Suprapubic skin (tissue), 4 donors: Measurements from ENCODE around the gene FAF2. TPM values are rescaled to one million over a fixed set of nuclear protein-coding genes. Genes with fewer than 3 reads are reported as not detected.

Experiments
- DNase-seq, 2 donors: peaks; one replicate each; pipeline ENCODE4 v3.0.0-alpha.2; 2019; ENCODE audit warnings: low spot score in 2 of 2
- H3K27ac ChIP-seq: fragments of 200-600 bp; sonication (generic); one replicate; pipeline ENCODE4 v1.5.1; 2019
- H3K27me3 ChIP-seq: fragments of 200-600 bp; sonication (generic); one replicate; pipeline ENCODE4 v1.5.1; 2019
- H3K36me3 ChIP-seq: fragments of 200-600 bp; sonication (generic); one replicate; pipeline ENCODE4 v1.5.1; 2019
- H3K4me1 ChIP-seq: fragments of 200-600 bp; sonication (generic); one replicate; pipeline ENCODE4 v1.5.1; 2019
- H3K4me3 ChIP-seq: fragments of 200-600 bp; sonication (generic); one replicate; pipeline ENCODE4 v1.5.1; 2019; ENCODE audit warnings: mild to moderate bottlenecking
- H3K9me3 ChIP-seq: fragments of 200-600 bp; sonication (generic); one replicate; pipeline ENCODE4 v1.5.1; 2019
- EP300 ChIP-seq: sonication (generic); formaldehyde crosslinking; IDR thresholded peaks from one replicate; pipeline ENCODE4 v1.6.1; 2017; ENCODE audit warnings: antibody characterized with exemption
- POLR2A ChIP-seq, 2 donors: fragments of 450-650 bp; IDR thresholded peaks; one replicate each; pipeline ENCODE4 v1.6.1; 2017; ENCODE audit warnings: antibody characterized with exemption in 2 of 2, mild to moderate bottlenecking in 2 of 2, moderate library complexity in 2 of 2
- POLR2AphosphoS5 ChIP-seq, 3 donors: sonication (generic); formaldehyde crosslinking; IDR thresholded peaks; one replicate each; pipeline ENCODE4 v1.6.1; 2017; ENCODE audit warnings: antibody characterized with exemption in 3 of 3
- WGBS: methylation state at CpG from one replicate; pipeline ENCODE4 v1.1.5; 2018; 5-methylcytosine and 5-hydroxymethylcytosine counted together
- total RNA-seq, 4 donors: library from RNA; depleted of rRNA; stranded (reverse); fragments of >200 nt; gene quantifications; one replicate each; pipeline ENCODE4 v1.1.0, GENCODE V29; 2016
- TF ChIP-seq, protein P1 (sequence below), 2 donors: fragments of 200-600 bp in 1 of 2; fragments of 450-650 bp in 1 of 2; sonication (generic) in 1 of 2; IDR thresholded peaks; one replicate each; pipeline ENCODE4 v1.5.1; 2016 to 2019; ENCODE audit warnings: antibody characterized with exemption in 2 of 2, mild to moderate bottlenecking in 1 of 2, moderate library complexity in 1 of 2

FAF2 gene
- total RNA-seq, 4 donors from 2014 or later: 28.8 to 41.9 (median 37.1) TPM

DNA sequence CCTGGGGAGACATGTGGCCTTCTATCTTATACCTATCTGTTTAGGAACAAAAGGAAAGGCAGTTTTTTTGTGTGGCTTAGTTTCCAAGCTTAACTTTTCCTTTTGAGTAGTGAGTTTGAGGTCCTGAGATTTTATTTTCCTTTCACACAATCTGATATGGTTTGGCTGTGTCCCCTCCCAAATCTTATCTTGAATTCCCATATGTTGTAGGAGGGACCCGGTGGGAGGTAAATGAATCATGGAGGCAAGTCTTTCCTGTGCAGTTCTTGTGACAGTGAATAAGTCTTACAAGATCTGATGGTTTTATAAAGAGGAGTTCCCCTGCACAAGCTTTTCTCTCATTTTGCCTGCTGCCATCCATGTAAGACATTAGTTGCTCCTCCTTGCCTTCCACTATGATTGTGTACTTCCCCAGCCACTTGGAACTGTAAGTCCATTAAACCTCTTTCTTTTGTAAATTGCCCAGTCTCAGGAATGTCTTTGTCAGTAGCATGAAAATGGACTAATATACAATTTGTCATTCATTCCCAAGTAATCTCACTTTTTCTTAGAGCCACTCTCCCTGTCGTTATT, 27.1 kb upstream of the FAF2 start:
- H3K4me1 ChIP-seq: peaks cover 6% of the 10 kb centered on the region
- H3K27ac ChIP-seq: no peak overlapping the region
- no peaks in the 10 kb centered on the region for H3K36me3 ChIP-seq
- H3K9me3 ChIP-seq: no peaks in the 10 kb centered on the region
- TF ChIP-seq POLR2A (IDR thresholded peaks at IDR 0.05): no peak
- TF ChIP-seq POLR2AphosphoS5 (IDR thresholded peaks at IDR 0.05): no peak
- TF ChIP-seq, protein P1, sequence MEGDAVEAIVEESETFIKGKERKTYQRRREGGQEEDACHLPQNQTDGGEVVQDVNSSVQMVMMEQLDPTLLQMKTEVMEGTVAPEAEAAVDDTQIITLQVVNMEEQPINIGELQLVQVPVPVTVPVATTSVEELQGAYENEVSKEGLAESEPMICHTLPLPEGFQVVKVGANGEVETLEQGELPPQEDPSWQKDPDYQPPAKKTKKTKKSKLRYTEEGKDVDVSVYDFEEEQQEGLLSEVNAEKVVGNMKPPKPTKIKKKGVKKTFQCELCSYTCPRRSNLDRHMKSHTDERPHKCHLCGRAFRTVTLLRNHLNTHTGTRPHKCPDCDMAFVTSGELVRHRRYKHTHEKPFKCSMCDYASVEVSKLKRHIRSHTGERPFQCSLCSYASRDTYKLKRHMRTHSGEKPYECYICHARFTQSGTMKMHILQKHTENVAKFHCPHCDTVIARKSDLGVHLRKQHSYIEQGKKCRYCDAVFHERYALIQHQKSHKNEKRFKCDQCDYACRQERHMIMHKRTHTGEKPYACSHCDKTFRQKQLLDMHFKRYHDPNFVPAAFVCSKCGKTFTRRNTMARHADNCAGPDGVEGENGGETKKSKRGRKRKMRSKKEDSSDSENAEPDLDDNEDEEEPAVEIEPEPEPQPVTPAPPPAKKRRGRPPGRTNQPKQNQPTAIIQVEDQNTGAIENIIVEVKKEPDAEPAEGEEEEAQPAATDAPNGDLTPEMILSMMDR (IDR thresholded peaks at IDR 0.05): no peak
- TF ChIP-seq EP300: no peak
- no peak overlapping the region for H3K4me3 ChIP-seq
- no peak for DNase-seq
- 73% methylated on average over 2 of the region's 2 CpGs for WGBS
- no peaks in the 10 kb centered on the region for H3K27me3 ChIP-seq

DNA sequence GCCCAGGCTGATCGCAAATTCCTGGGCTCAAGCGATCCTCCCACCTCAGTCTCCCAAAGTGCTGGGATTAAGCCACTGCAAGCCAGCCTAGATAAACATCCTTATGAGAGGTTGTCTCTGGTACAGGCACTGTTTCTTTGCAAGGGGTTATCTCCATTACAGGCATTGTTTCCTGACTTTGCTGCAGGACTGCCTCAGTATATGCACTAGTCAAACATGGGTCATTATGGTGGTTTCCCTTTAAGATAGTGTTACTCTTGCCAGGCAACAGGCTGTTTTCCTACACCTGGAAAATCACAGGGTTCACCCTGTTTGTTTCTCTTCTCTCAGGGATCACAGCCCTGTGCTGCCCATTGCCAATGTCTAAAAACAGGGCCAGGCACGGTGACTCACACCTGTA, 24.0 kb upstream of the FAF2 start:
- no peaks in the 10 kb centered on the region for H3K4me1 ChIP-seq
- no peak for DNase-seq
- no peaks in the 10 kb centered on the region for H3K9me3 ChIP-seq
- TF ChIP-seq EP300: no peak
- TF ChIP-seq POLR2AphosphoS5 (IDR thresholded peaks at IDR 0.05): no peak
- TF ChIP-seq, protein P1 (IDR thresholded peaks at IDR 0.05): no peak
- TF ChIP-seq POLR2A (IDR thresholded peaks at IDR 0.05): no peak
- WGBS: 63% methylated on average over 3 of the region's 3 CpGs
- no peak overlapping the region for H3K27ac ChIP-seq
- no peak overlapping the region for H3K4me3 ChIP-seq
- H3K36me3 ChIP-seq: no peaks in the 10 kb centered on the region
- no peaks in the 10 kb centered on the region for H3K27me3 ChIP-seq

DNA sequence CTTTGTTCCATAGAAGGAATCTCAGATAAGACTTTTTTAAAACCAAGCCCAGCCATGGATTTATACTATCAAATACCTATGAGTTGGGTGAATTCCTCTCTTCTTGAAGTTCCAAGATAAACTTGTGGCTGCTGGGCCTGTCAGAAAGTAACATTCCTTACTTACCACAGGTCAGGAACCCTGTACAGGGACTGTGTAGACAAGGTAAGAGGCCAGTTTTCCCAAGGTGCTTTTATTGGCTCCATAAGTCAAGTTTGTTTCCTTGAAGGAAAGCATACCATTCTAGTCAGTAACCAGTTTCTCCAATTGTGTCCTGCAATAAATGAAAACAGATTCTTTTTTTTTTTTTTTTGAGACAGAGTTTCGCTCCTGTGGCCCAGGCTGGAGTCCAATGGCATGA, 23.0 kb upstream of the FAF2 start:
- no peak overlapping the region for H3K27ac ChIP-seq
- H3K36me3 ChIP-seq: no peaks in the 10 kb centered on the region
- no peak for DNase-seq
- H3K4me1 ChIP-seq: no peaks in the 10 kb centered on the region
- WGBS: 94% methylated on average over 1 of the region's 1 CpG
- H3K27me3 ChIP-seq: no peaks in the 10 kb centered on the region
- no peak for TF ChIP-seq EP300
- no peak for TF ChIP-seq POLR2AphosphoS5 (IDR thresholded peaks at IDR 0.05)
- no peak for TF ChIP-seq POLR2A (IDR thresholded peaks at IDR 0.05)
- TF ChIP-seq, protein P1 (IDR thresholded peaks at IDR 0.05): no peak
- H3K4me3 ChIP-seq: no peak overlapping the region
- H3K9me3 ChIP-seq: no peaks in the 10 kb centered on the region

DNA sequence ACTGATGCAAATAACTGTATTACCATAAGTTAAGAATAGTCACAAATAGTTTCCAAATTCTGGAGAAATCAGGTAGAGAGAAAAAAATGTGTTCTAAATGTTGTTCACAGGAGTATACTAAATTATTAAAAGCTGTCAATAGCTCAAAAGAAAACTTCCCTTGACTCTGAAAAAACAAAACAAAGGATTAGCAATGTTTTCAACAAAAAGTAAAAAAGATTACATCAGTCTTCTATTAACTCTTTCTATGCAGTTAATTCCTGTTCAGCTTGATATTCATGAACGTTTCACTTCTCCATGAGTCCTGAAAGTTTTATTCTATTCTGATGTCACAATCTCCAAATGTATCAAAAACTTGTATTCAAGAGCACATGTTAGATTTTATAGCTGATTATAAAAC, 22.4 kb upstream of the FAF2 start:
- DNase-seq: no peak
- no peaks in the 10 kb centered on the region for H3K9me3 ChIP-seq
- no peaks in the 10 kb centered on the region for H3K36me3 ChIP-seq
- H3K4me3 ChIP-seq: no peak overlapping the region
- no peak for TF ChIP-seq EP300
- TF ChIP-seq, protein P1 (IDR thresholded peaks at IDR 0.05): no peak
- H3K27ac ChIP-seq: no peak overlapping the region
- H3K27me3 ChIP-seq: no peaks in the 10 kb centered on the region
- H3K4me1 ChIP-seq: no peaks in the 10 kb centered on the region
- 89% methylated on average over 1 of the region's 1 CpG for WGBS

DNA sequence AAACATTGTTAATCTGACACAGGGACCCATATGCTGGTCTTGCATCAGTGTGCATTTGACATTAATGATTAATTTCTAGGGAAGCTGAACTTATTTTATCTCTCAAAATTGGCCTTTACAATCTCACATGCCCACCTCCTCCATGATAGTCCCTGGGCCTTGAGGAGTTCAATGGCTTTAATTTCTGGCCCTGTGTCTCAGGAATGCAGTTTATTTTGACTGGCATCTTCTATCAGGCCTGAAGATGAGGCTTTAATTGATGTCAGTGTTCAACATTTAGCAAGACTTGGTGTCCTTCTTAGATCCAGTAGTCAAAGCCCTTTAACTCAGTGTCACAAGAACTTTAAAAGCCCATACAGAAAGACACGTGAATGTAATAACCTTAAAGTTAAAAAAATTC, 21.3 kb upstream of the FAF2 start:
- no peak for DNase-seq
- Histone ChIP-seq H3K27me3 (no peaks in the 10 kb centered on the region), H3K9me3 (no peaks in the 10 kb centered on the region), H3K27ac (no peak overlapping the region), H3K4me1 (no peaks in the 10 kb centered on the region), H3K36me3 (no peaks in the 10 kb centered on the region), H3K4me3 (no peak overlapping the region)
- TF ChIP-seq EP300: no peak
- TF ChIP-seq, protein P1 (IDR thresholded peaks at IDR 0.05): no peak
- no peak for TF ChIP-seq POLR2AphosphoS5 (IDR thresholded peaks at IDR 0.05)
- no peak for TF ChIP-seq POLR2A (IDR thresholded peaks at IDR 0.05)
- WGBS: 90% methylated on average over 1 of the region's 1 CpG
